ENCODE measurements around the gene PDE6C. TPM values are rescaled to one million over a fixed set of nuclear protein-coding genes. Genes with fewer than 3 reads are reported as not detected.

The PDE6C gene
- total RNA-seq, 2 donors from 2014 or later: not detected

- Histone ChIP-seq H3K27ac (no peak overlapping the region), H3K4me3 (no peak overlapping the region), H3K4me1 (peaks cover 0 to 18% of the 10 kb centered on the region in 2 donors), H3K36me3 (no peaks in the 10 kb centered on the region), H3K9me3 (no peaks in the 10 kb centered on the region), H3K27me3 (peaks cover 0 to 8% of the 10 kb centered on the region in 2 donors)
- no peak for TF ChIP-seq CTCF (IDR thresholded peaks at IDR 0.05)
- DNase-seq (ENCODE audit: low spot score): no peak
These were observed 13.0 kb upstream of the PDE6C start for GRCh38 chr10:93599335-93599734.

- Histone ChIP-seq H3K9me3 (no peaks in the 10 kb centered on the region), H3K4me1 (peaks cover 0 to 18% of the 10 kb centered on the region in 2 donors), H3K27me3 (peaks cover 0 to 8% of the 10 kb centered on the region in 2 donors), H3K36me3 (no peaks in the 10 kb centered on the region), H3K4me3 (no peak overlapping the region), H3K27ac (no peak overlapping the region)
- DNase-seq (ENCODE audit: low spot score): no peak
- no peak for TF ChIP-seq CTCF (IDR thresholded peaks at IDR 0.05)
These were observed 12.6 kb upstream of the PDE6C start for GRCh38 chr10:93599778-93600177.

DNA sequence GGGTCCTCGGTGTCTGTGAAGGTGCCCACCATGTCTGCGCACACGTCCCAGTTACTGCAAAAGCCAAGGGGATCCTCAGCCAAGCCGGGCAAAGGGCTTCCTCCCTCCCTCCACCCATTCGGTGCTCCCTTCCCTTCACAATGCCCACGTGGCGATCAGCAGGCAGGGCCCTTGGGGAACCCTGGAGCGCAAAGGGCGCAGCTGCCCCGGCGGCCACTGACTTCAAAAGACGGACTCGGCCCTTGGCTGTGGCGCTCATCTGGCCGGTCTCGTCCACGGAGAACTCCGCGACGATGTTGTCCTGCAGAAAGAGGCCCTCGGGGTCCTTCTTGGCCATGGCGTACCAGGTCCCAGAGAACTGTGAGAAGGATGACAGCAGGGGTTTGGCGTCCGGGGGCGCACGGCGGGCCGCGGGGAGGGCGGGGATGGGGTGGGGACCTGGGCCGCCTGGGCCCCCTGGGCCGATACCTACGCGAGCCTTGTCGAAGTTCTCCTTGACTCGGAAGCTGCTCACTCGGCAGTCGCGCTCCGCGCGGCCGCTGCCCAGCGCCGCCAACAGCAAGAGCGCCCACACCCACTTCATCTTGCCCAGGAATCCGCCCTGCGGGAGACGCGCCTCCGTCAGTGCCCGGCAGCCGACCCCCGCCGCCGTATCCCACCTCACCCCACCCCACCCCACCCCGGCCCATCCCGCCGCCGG, 11.7 kb upstream of the PDE6C start:
- peak overlapping the region; percentile 28 to 43 for H3K4me3 ChIP-seq
- TF ChIP-seq CTCF (IDR thresholded peaks at IDR 0.05): no peak
- no peaks in the 10 kb centered on the region for H3K36me3 ChIP-seq
- H3K9me3 ChIP-seq: no peaks in the 10 kb centered on the region
- peaks cover 0 to 8% of the 10 kb centered on the region in 2 donors for H3K27me3 ChIP-seq
- no peak overlapping the region for H3K27ac ChIP-seq
- DNase-seq (ENCODE audit: low spot score): no peak
- H3K4me1 ChIP-seq: peaks cover 0 to 18% of the 10 kb centered on the region in 2 donors

- DNase-seq (ENCODE audit: low spot score): no peak
- peaks cover 0 to 18% of the 10 kb centered on the region in 2 donors for H3K4me1 ChIP-seq
- H3K4me3 ChIP-seq: peak within 1 kb of the TSS; percentile 28 to 43
- H3K27me3 ChIP-seq: peaks cover 0 to 8% of the 10 kb centered on the region in 2 donors
- H3K9me3 ChIP-seq: no peaks in the 10 kb centered on the region
- TF ChIP-seq CTCF (IDR thresholded peaks at IDR 0.05): no peak
- H3K36me3 ChIP-seq: no peaks in the 10 kb centered on the region
- H3K27ac ChIP-seq: no peak within 1 kb of the TSS
These were observed 11.1 kb upstream of the PDE6C start, which contains the start of gene RBP4 for GRCh38 chr10:93601146-93601773. TSS of gene RBP4 (minus strand) at chr10:93601235. CDS start at chr10:93601028, 207 bp downstream.

DNA sequence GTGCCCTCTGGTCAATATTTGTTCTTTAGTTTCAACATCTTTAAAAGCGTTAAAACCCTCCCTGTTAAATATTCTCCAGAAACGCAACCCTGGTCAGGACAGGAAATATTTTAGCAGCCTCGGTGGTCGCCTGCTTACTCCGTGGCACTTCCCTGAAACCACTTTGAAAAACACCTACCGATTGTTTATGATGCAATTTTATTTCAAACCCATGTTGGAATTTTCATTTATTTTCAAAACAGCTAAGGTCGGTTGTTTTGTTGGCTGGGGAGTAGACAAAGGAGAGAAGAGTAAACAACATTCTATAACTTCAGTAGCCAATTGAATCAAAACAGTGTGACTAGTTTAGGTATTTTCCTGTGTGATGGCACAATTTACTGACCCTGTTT, 10.6 kb upstream of the PDE6C start:
- Histone ChIP-seq H3K36me3 (no peaks in the 10 kb centered on the region), H3K27me3 (peaks cover 0 to 8% of the 10 kb centered on the region in 2 donors), H3K4me1 (peaks cover 0 to 18% of the 10 kb centered on the region in 2 donors), H3K9me3 (peaks cover 0 to under 1% of the 10 kb centered on the region in 2 donors), H3K4me3 (no peak overlapping the region), H3K27ac (no peak overlapping the region)
- no peak for DNase-seq (ENCODE audit: low spot score)
- no peak for TF ChIP-seq CTCF (IDR thresholded peaks at IDR 0.05)

Data from right atrium auricular region (tissue), 2 donors.